Colon (tissue), 2 donors: ENCODE data around the gene FARP2.

Experiments used
- FAIRE-seq: peaks from 2 replicates; lab custom pipeline; 2012; peaks lifted over from hg19 to GRCh38; lab: Jason Lieb, UNC
- donor health status: control.
- donor health status: control.

Gene FARP2

DNA sequence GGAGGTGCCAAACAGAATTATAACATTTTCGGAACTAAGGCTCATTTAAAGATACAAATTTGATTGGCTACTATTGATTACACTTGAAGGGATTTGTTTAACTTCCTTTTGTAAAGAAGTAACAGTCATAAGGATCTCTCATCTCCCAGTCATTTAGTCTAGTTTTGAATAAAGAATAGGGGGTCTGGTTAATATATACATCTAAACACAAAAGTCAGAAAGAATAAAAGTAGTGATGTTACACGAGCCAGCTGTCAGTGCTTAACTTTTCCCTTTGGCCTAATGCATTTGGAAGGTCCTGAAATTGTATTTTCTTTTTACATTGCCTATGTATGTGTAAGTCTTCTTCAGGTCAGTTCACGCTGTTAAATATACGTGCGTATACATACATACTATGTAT is 32.3 kb upstream of the FARP2 start:
- FAIRE-seq = no peak

DNA sequence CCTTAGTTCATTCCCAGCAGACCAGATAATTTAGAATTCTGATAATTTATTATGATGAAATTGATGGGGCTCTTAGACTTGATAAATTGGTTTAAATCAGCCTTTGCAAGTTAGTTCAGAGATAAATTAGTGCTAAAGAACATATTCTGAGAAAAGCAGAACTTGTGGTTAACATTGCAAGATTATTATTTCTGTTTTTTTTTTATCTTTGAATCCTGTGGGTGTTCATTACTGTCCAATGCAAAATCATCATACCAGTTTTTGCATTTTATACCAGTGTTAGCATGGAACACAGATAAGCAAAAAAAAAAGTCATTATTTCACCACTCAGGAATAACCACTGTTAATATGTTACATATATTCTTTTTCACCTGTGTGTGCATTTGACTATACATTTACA is 31.3 kb upstream of the FARP2 start:
- FAIRE-seq = no peak

- FAIRE-seq = no peak
These were observed 30.8 kb upstream of the FARP2 start for GRCh38 chr2:241325257-241325656.

DNA sequence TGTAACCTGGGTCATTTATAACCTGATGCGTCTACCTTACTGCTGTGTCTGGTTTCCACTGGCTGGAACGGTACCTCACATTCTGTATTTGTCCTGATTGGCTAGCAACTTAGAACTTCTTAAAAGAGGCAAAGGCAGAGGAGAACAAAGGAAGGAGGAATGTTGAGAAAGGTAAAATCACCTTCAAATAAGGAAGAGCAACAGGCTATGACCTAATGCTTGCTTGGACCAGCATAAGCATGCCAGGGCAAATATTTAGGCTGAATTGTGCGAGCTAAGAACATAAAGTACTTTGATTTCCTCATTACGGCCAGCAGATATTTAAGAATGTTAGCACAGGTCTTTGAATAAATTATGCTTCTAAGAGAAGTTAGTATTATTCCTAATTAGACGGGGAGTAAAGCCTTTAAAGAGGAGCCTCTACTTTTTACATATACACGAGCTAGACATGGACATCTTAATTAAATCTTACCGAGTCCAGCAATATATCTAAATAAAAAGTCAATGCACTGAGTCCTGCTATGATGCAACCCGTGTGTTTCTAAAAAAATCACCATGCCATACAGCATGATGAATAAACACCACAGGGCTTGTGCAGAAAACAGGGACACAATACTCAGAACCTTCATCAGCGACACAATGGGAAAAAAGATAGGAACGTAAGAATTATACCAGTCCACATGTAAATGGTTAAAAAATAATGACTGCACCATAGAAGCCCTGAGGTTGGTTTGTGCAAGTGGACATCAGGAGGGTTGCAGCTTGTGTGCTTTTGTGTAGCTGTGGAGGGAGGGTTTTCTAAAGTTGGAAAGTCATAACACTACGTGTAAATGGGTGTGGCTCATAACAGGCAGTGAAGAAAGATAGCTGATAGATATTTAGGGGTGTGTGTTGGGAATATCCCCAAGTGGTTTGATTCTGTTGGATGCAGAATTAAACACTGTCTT is 26.1 kb upstream of the FARP2 start:
- no peak for FAIRE-seq

DNA sequence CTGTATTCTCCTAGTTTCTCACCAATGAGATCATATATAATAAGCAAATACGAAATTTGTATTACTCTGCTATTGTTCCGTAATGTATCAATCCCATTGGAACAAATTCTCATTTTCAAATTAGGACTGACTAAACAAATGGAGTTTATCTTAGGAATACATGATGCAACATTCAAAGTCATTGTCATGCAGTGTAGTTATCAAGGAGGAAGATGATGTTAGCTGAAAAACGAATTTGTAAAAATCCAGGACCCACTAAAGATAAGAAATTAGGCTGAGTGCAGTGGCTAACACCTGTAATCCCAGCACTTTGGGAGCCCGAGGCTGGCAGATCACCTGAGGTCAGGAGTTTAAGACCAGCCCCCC is 25.5 kb upstream of the FARP2 start:
- no peak for FAIRE-seq

DNA sequence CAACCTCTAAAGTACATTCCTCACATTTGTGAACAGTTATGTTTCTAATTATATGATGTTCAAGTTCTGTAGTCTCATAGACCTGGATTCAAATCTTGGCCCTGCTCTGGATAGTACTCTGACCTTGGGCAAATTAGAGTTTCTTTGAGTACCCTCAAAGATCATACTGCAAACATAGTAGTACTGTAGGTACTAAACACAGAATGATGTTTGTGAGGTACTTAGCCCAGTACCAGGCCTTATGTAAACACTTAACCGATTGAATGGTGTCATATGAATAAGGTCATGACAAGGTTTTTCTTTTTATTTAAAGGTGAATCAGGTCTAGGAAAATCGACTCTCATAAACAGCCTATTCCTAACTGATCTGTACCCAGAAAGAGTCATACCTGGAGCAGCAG is 21.3 kb upstream of the FARP2 start:
- FAIRE-seq = no peak

GRCh38 chr2:241339839-241340630 is 16.1 kb upstream of the FARP2 start:
- FAIRE-seq = no peak

DNA sequence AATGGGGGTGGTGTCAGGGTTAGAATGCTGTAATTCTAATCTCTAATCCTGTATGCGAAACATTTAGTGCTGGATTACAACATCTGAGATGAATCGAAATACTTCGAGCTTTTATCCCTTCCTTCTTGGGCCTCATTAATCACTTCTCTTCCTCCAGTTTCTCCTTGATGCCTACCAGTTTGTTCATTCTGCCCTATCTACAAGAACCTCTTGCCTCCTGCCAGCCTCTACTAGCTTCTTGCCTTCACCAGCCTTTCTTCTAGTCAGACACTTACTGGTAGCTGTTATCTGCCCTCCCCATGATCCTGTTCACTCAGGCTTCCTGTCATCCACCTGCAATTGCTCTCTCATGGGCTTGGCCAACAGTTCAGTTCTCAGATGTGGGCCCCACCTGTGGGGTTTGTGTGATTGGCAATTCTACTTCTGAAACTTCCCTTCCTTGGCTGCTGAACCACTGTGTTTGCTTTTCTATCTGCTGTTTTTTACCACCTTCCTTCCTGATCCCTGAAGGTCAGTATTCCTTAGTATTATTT is 15.4 kb upstream of the FARP2 start:
- no peak for FAIRE-seq

- FAIRE-seq = no peak
These were observed 11.0 kb upstream of the FARP2 start for GRCh38 chr2:241344925-241345651.

- FAIRE-seq = no peak
These were observed 6.1 kb upstream of the FARP2 start for GRCh38 chr2:241349941-241350340.

GRCh38 chr2:241350530-241350877 is 5.6 kb upstream of the FARP2 start:
- no peak for FAIRE-seq

DNA sequence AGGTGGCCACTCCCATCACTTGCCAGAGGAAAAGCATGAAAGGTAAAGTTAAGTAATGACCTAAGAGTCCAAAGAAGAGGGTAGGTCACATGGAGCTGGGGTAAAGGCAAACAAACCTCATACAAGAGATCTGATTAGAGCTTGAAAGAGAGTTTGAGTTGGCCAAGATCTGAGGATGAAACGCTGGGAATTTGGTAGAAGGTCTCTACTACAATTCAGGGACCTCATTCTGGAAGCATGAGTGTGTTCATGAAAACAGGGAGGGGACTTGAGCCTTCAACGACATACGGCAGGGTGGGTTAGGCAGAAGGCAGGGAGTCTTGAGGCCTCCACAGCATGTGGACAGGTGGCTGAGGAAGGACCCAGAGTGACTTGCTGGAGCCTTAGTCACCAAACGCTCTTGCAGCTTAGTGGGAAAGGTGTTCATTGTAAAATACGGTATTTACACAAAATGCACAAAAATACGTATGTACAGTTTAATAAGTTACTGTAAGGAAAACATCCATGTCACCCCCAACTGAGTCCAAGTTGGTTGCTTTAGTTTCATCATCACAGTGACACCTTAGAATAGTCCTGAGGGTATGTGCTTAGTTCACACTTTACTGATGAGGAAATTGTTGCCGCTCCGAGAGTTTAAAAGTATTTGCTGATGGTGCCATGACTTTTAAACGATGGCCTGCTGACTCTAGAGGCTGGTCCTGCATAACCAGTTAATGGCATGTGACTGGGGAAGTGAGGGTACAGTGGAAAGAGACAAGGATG is 5.0 kb upstream of the FARP2 start:
- FAIRE-seq = no peak

- FAIRE-seq = no peak
These were observed 4.4 kb upstream of the FARP2 start for GRCh38 chr2:241351640-241352031.

GRCh38 chr2:241352227-241352626 is 3.9 kb upstream of the FARP2 start:
- FAIRE-seq = no peak

GRCh38 chr2:241354668-241355658 is 1.1 kb upstream of the FARP2 start:
- no peak for FAIRE-seq

GRCh38 chr2:241356871-241357260 is 781 bp downstream of the FARP2 start:
- FAIRE-seq = no peak

DNA sequence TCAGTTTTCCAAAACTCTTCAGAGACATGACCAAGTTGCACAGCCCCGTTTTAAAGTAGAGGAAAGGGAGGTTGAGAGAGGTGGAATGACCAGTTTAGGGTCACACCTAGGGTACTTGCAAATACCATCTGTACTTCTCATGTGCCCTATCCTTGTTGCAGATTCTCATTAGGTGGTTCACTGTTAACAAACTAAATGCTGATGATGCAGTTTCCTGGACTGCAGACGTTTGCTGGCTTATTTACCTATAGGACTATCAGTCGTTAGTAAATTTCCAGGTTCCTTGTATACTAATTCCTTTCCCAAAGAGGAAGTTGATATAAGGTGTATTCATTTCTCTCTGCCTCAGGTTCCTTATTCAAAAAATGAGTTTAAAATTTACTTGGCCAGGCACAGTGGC is 1.4 kb downstream of the FARP2 start:
- FAIRE-seq = no peak

- FAIRE-seq = no peak
These were observed 2.4 kb downstream of the FARP2 start for GRCh38 chr2:241358470-241358869.

- FAIRE-seq = no peak
These were observed 3.5 kb downstream of the FARP2 start for GRCh38 chr2:241359481-241360045.

- FAIRE-seq = no peak
These were observed 7.3 kb downstream of the FARP2 start for GRCh38 chr2:241363426-241363825.
